GM12875 (cell line): Measurements from ENCODE around the gene NCOA3.
"Not testable (repeated sequence)": the region's sequence is repeated elsewhere in the genome, so short reads cannot be mapped to it uniquely, and the experiment has no call there.

Experiments used
- H3K4me3 ChIP-seq: one replicate; pipeline ENCODE4 v1.5.1; 2011; ENCODE audit warnings: low read depth, low read length, control low read depth
- TF ChIP-seq, protein P1 (sequence below): IDR thresholded peaks from 2 replicates; pipeline ENCODE4 v1.5.1; 2011; ENCODE audit warnings: low read depth, mild to moderate bottlenecking, control low read depth, inconsistent platforms, low read length, moderate library complexity, borderline replicate concordance; ENCODE audit not compliant: insufficient read depth

The NCOA3 gene

DNA sequence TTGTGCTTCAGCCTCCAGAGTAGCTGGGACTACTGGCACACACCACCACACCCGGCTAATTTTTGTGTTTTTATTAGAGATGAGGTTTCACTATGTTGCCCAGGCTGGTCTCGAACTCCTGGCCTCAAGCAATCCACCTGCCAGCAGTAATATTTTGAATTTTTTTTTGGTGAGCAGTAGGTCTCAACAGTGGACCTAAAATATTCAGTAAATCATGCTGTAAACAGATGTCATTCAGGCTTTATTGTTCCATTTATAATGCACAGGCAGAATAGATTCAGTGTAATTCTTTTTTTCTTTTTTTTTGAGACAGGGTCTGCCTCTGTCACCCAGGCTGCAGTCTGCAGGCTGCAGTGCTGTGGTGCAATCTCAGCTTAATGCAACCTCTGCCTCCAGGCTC is 69.7 kb downstream of the NCOA3 start:
- no peak overlapping the region for H3K4me3 ChIP-seq
- TF ChIP-seq, protein P1, sequence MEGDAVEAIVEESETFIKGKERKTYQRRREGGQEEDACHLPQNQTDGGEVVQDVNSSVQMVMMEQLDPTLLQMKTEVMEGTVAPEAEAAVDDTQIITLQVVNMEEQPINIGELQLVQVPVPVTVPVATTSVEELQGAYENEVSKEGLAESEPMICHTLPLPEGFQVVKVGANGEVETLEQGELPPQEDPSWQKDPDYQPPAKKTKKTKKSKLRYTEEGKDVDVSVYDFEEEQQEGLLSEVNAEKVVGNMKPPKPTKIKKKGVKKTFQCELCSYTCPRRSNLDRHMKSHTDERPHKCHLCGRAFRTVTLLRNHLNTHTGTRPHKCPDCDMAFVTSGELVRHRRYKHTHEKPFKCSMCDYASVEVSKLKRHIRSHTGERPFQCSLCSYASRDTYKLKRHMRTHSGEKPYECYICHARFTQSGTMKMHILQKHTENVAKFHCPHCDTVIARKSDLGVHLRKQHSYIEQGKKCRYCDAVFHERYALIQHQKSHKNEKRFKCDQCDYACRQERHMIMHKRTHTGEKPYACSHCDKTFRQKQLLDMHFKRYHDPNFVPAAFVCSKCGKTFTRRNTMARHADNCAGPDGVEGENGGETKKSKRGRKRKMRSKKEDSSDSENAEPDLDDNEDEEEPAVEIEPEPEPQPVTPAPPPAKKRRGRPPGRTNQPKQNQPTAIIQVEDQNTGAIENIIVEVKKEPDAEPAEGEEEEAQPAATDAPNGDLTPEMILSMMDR, result no peak

DNA sequence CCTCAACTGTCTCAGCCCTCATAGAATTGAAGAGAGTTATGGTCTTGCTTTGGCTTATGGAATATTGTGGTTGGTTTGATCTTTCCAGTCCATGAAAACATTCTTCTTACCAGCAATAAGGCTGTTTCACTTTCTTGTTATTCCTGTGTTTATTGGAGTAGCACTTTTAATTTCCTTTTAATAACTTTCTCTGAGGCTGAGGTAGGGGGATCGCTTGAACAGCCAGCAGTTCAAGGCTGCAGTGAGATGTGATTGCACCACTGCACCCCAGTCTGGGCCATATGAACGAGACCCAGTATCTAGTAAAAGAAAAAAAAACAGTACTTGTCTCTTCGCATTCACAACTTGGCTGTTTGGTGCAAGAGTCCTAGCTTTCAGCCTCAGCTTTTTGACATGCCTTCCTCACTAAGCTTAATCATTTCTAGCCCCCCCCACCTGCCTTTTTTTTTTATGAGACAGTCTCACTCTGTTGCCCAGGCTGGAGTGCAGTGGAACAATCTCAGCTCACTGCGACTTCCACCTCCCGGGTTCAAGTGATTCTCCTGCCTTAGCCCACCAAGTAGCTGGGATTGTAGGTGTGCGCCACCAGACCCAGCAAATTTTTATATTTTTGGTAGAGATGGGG is 70.5 kb downstream of the NCOA3 start:
- no peak overlapping the region for H3K4me3 ChIP-seq
- TF ChIP-seq, protein P1, result no peak

DNA sequence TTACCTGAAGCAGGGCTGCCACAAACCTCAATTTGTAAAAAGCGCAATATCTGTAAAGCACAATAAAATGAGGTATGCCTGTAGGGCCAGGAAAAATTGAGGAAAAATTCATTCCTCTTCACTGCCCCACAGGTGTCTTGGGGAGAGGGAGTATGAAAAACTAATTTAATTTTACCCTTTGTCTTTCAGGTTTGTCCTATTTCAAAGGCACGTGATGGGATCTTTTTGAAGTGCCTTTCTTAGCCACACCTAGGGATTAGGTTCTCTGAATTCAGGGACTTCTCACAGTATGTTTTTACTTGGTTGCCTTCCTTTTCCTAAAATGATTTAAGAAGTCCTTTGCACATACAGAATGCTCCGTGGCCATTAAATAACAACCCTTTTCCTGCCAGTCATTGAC is 71.9 kb downstream of the NCOA3 start:
- no peak overlapping the region for H3K4me3 ChIP-seq
- TF ChIP-seq, protein P1, result no peak

DNA sequence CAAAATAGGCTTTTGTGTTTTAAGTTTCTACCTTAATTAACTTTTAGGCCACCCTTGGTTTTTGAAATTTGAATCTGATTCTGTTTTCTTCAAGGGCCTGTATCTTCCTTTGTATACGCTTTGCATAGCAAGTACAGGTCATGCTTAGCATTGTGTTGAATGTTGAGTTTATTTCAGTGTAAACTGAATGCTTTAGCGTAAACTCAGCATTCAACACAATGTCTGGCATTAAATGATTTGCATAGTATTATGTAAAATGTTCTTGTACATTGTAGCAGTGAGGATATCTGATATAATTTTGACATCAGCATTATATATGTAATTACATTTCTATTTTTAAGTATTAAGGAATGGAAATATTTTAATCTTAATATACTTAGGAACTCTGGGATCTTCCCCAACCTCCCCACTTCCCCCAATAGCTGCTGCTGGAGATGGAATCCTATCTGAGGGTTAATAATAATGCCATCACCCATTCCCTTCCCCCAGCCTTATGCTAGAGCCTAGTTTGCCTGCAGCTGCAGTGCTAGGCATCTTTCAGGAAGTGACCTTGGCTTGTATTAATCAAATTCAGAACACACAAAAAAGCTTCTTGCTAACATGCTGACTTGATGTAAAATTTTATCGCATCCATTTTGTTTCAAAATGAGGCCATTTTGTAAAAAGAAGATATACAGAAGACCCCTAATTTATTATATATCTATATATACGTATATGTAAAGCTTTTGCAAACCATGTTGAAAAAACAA is 73.1 kb downstream of the NCOA3 start:
- TF ChIP-seq, protein P1, result no peak
- no peak overlapping the region for H3K4me3 ChIP-seq

DNA sequence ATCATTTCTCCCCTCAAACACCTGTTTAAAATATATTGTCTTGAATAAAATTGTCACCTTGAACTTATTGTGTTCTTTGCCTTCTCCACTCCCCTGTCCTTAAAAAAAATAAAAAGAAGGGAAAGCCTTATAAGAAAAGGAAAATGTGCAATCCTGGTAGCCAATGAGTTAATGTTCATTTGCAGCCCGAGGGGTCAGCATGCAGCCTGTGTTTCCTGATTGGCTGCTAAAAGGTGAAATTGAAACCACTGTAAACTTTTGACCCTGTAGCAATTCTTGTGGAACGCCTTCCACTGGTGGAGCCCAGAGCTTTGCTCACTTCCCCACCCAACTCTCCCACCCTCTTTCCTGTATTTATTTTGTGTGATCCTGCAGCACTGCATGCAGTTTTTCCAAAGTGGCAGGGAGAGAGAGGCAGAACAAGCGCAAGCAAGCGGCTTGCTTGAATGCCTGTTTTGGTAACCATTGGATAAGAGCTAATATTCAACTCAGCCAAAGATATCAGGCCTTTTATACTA is 74.9 kb downstream of the NCOA3 start:
- TF ChIP-seq, protein P1, result no peak
- H3K4me3 ChIP-seq, result no peak overlapping the region

DNA sequence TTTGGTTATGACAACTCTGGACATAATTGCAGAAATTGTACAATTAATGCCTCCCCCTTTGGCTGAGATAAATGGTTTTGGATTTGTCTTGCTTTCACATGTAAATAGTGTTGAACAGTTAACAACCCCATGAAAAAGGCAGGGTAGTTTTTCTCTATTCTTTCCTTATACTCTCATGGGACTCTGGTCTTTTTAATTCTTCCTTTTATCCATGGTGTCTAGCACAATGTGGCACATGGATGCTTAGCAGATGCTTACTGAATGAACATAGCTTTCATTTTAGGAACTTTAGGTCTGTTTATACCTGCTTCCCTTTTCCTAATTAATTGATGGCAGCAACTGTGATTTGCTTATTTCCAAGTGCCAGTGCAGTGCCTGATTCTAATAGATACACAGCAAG is 75.6 kb downstream of the NCOA3 start:
- no peak overlapping the region for H3K4me3 ChIP-seq
- TF ChIP-seq, protein P1, result no peak

DNA sequence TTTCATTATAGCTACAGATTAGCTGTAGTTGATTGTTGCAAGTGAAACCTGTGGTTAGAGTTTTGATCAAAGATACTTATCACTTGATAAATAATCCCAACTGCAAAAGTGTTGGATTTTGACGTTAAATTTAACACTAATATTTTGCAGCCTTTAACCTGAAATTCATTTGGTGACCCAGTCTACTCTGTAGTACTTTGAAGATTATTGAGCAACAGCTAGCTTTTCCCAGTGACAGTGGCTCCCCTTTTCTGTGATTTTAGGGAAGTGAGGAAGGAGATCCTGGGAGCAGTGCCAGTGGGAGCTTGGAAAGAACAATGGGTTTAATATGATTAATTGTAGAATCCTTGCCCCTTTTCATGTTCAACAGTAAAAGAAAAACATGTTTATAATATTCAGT is 76.9 kb downstream of the NCOA3 start:
- H3K4me3 ChIP-seq, result no peak overlapping the region
- TF ChIP-seq, protein P1, result no peak

DNA sequence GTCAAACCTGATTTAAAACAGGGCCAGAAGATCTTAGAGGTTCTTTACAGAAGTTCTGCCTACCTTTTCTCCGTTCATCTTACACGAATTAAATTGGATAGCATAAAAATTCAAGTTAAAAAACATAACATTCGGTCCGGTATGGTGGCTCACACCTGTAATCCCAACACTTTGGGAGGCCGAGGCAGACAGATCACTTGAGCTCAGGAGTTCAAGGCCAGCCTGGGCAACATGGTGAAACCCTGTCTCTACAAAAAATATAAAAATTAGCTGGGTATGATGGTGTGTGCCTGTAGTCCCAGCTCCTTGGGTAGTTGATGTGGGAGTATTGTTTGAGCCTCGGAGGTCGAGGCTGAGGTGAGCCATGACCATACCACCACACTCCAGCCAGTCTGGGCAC is 79.0 kb downstream of the NCOA3 start:
- not testable (repeated sequence) for H3K4me3 ChIP-seq
